HG02870 (cell line): Measurements from ENCODE around the gene TENT5C.

Source experiments
- ATAC-seq: cut with Tn5 transposase; IDR thresholded peaks from one replicate; pipeline ENCODE4 v1.9.1; 2021; ENCODE audit warnings: mild to moderate bottlenecking, moderate library complexity; ENCODE audit not compliant: unreplicated experiment

TENT5C gene

GRCh38 chr1:117611894-117612483 lies 6.1 kb downstream of the TENT5C start:
- no peak for ATAC-seq

GRCh38 chr1:117612517-117613248 lies 6.8 kb downstream of the TENT5C start:
- ATAC-seq: no peak

- no peak for ATAC-seq
These were observed 7.6 kb downstream of the TENT5C start for GRCh38 chr1:117613249-117613968.

- ATAC-seq: no peak
These were observed 8.3 kb downstream of the TENT5C start for GRCh38 chr1:117613969-117614729.

- ATAC-seq: no peak
These were observed 9.6 kb downstream of the TENT5C start for GRCh38 chr1:117615474-117615873.

- no peak for ATAC-seq
These were observed 10.5 kb downstream of the TENT5C start for GRCh38 chr1:117616356-117616755.

GRCh38 chr1:117616967-117617366 lies 11.1 kb downstream of the TENT5C start:
- ATAC-seq: no peak

GRCh38 chr1:117618450-117619122 lies 12.7 kb downstream of the TENT5C start:
- ATAC-seq: no peak

- no peak for ATAC-seq
These were observed 14.6 kb downstream of the TENT5C start for GRCh38 chr1:117620440-117620839.

GRCh38 chr1:117621316-117621715 lies 15.5 kb downstream of the TENT5C start:
- no peak for ATAC-seq

- ATAC-seq: no peak
These were observed 16.9 kb downstream of the TENT5C start for GRCh38 chr1:117622726-117623125.

GRCh38 chr1:117623141-117623540 lies 17.3 kb downstream of the TENT5C start:
- ATAC-seq: no peak

- no peak for ATAC-seq
These were observed 17.9 kb downstream of the TENT5C start for GRCh38 chr1:117623698-117624097.

GRCh38 chr1:117627546-117628130 lies 21.8 kb downstream of the TENT5C start:
- no peak for ATAC-seq

- no peak for ATAC-seq
These were observed 22.5 kb downstream of the TENT5C start for GRCh38 chr1:117628343-117628742.

- no peak for ATAC-seq
These were observed 24.0 kb downstream of the TENT5C start for GRCh38 chr1:117629625-117630422.

GRCh38 chr1:117630423-117630998 lies 24.7 kb downstream of the TENT5C start:
- ATAC-seq: no peak

- no peak for ATAC-seq
These were observed 25.7 kb downstream of the TENT5C start for GRCh38 chr1:117631359-117632160.
